K562 (cell line): ENCODE measurements around the gene LRRC61. TPM values are rescaled to one million over a fixed set of nuclear protein-coding genes. Genes with fewer than 3 reads are reported as not detected.
A peak's percentile ranks its signal among the peaks of the same experiment; 100 is the strongest.

Experiments used
- ATAC-seq: fragments of 200-7000 bp; cut with Tn5 transposase; 3 replicates; pipeline ENCODE4 v1.9.1; 2020; ENCODE audit warnings: moderate library complexity
- BruUV-seq: library from RNA; stranded (reverse); fragments of 400-500 nt; replicated peaks from 2 replicates; lab custom pipeline; 2021; lab: Mats Ljungman, UMichigan
- CTCF ChIA-PET: fragments of 300-600 bp; formaldehyde crosslinking; extraction: SDS; loops from one replicate; lab custom pipeline; 2021; ENCODE audit warnings: low intra/inter-chr PET ratio; lab: Yijun Ruan, JAX
- POLR2A ChIA-PET: fragments of 300-600, 350-650 bp; sonication (Branson Sonifier 250); formaldehyde crosslinking; extraction: SDS; loops from one replicate; lab custom pipeline; 2021; ENCODE audit warnings: antibody characterized with exemption, inconsistent platforms; lab: Yijun Ruan, JAX
- DNase-seq, 4 experiments: peaks; one replicate each; pipeline versions ENCODE4 v3.0.0 to v3.0.0-alpha.2; 2011 to 2018; ENCODE audit warnings: low spot score in 3 of 4, mixed read lengths in 3 of 4; ENCODE audit errors: extremely low read depth in 1 of 4
- FAIRE-seq: peaks from 2 replicates; lab custom pipeline; 2011; peaks lifted over from hg19 to GRCh38; lab: Jason Lieb, UNC
- H2AFZ ChIP-seq: 2 replicates; pipeline ENCODE4 v1.6.0; 2011; ENCODE audit warnings: low read depth, low read length, control low read depth, inconsistent platforms
- H3K27ac ChIP-seq: fragments of 200-600 bp; 3 replicates; pipeline ENCODE4 v1.8.0; 2011; ENCODE audit warnings: low read depth, mild to moderate bottlenecking, control low read depth, inconsistent platforms, low read length, moderate library complexity, mixed read lengths; ENCODE audit errors: extremely low read depth
- H3K27me3 ChIP-seq, 2 experiments: fragments of 300-600 bp in 1 of 2; 2 replicates in 1 of 2; 3 replicates in 1 of 2; pipeline versions ENCODE4 v1.6.0 to v1.8.0; 2011; ENCODE audit warnings: inconsistent platforms in 2 of 2, low read length in 2 of 2, mild to moderate bottlenecking in 1 of 2, mixed read lengths in 1 of 2, moderate library complexity in 1 of 2; ENCODE audit not compliant: control insufficient read depth in 2 of 2, insufficient read depth in 2 of 2
- H3K36me3 ChIP-seq: fragments of 300-600 bp; 3 replicates; pipeline ENCODE4 v1.8.0; 2011; ENCODE audit warnings: mild to moderate bottlenecking, low read length, inconsistent platforms; ENCODE audit not compliant: control insufficient read depth, insufficient read depth
- H3K4me1 ChIP-seq, 2 experiments: fragments of 200-600 bp in 1 of 2; replicated peaks in 1 of 2; 2 replicates in 1 of 2; 3 replicates in 1 of 2; pipeline versions ENCODE4 v1.5.1 to v1.8.0; 2011; ENCODE audit warnings: inconsistent platforms in 2 of 2, low read length in 2 of 2, mild to moderate bottlenecking in 1 of 2, mixed read lengths in 1 of 2, moderate library complexity in 1 of 2; ENCODE audit not compliant: control insufficient read depth in 2 of 2, insufficient read depth in 2 of 2
- H3K4me2 ChIP-seq: 2 replicates; pipeline ENCODE4 v1.6.1; 2011; ENCODE audit warnings: low read length, control low read depth, inconsistent platforms, mixed read lengths; ENCODE audit not compliant: insufficient read depth
- H3K4me3 ChIP-seq: fragments of 200-600 bp; sonication (generic), shearing (Covaris generic); 2 replicates; pipeline ENCODE4 v1.5.1; 2016; ENCODE audit warnings: control low read depth, inconsistent platforms
- H3K79me2 ChIP-seq: fragments of 200-600 bp; 3 replicates; pipeline ENCODE4 v1.8.0; 2011; ENCODE audit warnings: low read length, inconsistent platforms; ENCODE audit not compliant: control insufficient read depth, insufficient read depth
- H3K9ac ChIP-seq, 2 experiments: 2 replicates each; pipeline versions ENCODE4 v1.6.0 to v1.6.1; 2011; ENCODE audit warnings: low read depth in 2 of 2, low read length in 2 of 2, control low read depth in 1 of 2, inconsistent platforms in 1 of 2, mild to moderate bottlenecking in 1 of 2, mixed read lengths in 1 of 2; ENCODE audit not compliant: insufficient read depth in 1 of 2
- H3K9me1 ChIP-seq: one replicate; pipeline ENCODE4 v1.6.0; 2011; ENCODE audit warnings: inconsistent platforms, mild to moderate bottlenecking, low read length, moderate library complexity; ENCODE audit not compliant: control insufficient read depth, insufficient read depth
- H3K9me3 ChIP-seq: replicated peaks from 2 replicates; pipeline ENCODE4 v1.5.1; 2011; ENCODE audit warnings: low read depth, low read length, inconsistent platforms; ENCODE audit not compliant: control insufficient read depth, insufficient read depth
- H4K20me1 ChIP-seq: replicated peaks from 2 replicates; pipeline ENCODE4 v1.6.1; 2011; ENCODE audit warnings: low read length, inconsistent platforms, mixed read lengths; ENCODE audit not compliant: control insufficient read depth, insufficient read depth
- BCOR ChIP-seq: fragments of 450-650 bp; IDR thresholded peaks from 2 replicates; pipeline ENCODE4 v1.6.1; 2016
- DACH1 ChIP-seq: fragments of 450-650 bp; IDR thresholded peaks from 2 replicates; pipeline ENCODE4 v1.6.1; 2018; ENCODE audit not compliant: partially characterized antibody
- HIVEP1 ChIP-seq: fragments of 250-450 bp; sonication (Bioruptor Pico); IDR thresholded peaks from 2 replicates; pipeline ENCODE4 v1.4.0; 2020; ENCODE audit warnings: mild to moderate bottlenecking
- MCM3 ChIP-seq: fragments of 450-650 bp; IDR thresholded peaks from 2 replicates; pipeline ENCODE4 v1.6.1; 2016
- NFIC ChIP-seq: fragments of 450-650 bp; IDR thresholded peaks from 2 replicates; pipeline ENCODE4 v1.6.1; 2017; ENCODE audit warnings: mild to moderate bottlenecking, inconsistent platforms
- PHF21A ChIP-seq: fragments of 450-650 bp; IDR thresholded peaks from 2 replicates; pipeline ENCODE4 v1.6.1; 2017; ENCODE audit warnings: low read depth, borderline replicate concordance
- SRSF9 ChIP-seq: fragments of 200-400 bp; formaldehyde crosslinking; IDR thresholded peaks from 2 replicates; pipeline ENCODE4 v1.6.1; 2017; ENCODE audit warnings: low read depth, low read length, borderline replicate concordance
- TAL1 ChIP-seq: fragments of 450-650 bp; IDR thresholded peaks from 2 replicates; pipeline ENCODE4 v1.6.1; 2016; ENCODE audit warnings: mild to moderate bottlenecking
- TCFL5 ChIP-seq: fragments of 250-450 bp; sonication (Bioruptor Pico); conservative IDR thresholded peaks from 2 replicates; pipeline ENCODE4 v1.6.1; 2021; ENCODE audit warnings: mild to moderate bottlenecking, moderate library complexity, matching md5 sums
- TEAD4 ChIP-seq, 2 experiments: sonication (generic) in 1 of 2; formaldehyde crosslinking in 1 of 2; IDR thresholded peaks; 2 replicates each; pipeline versions ENCODE4 v1.6.1 to v1.8.0; 2012 to 2022; ENCODE audit warnings: borderline replicate concordance in 1 of 2, inconsistent platforms in 1 of 2, low read length in 1 of 2, mild to moderate bottlenecking in 1 of 2, missing genetic modification reagents in 1 of 2
- TRIM25 ChIP-seq: fragments of 450-650 bp; IDR thresholded peaks from 2 replicates; pipeline ENCODE4 v1.7.0; 2016; ENCODE audit warnings: borderline replicate concordance
- ZMIZ1 ChIP-seq, 2 experiments: fragments of 150-350 bp in 1 of 2; IDR thresholded peaks; 2 replicates each; pipeline ENCODE4 v1.6.1; 2012 to 2016; ENCODE audit warnings: low read depth in 2 of 2, low read length in 2 of 2, mild to moderate bottlenecking in 1 of 2, moderate library complexity in 1 of 2
- ZNF175 ChIP-seq: fragments of 200-800 bp; sonication (Bioruptor generic); IDR thresholded peaks from 2 replicates; pipeline ENCODE4 v1.6.1; 2016; ENCODE audit warnings: low read depth, mild to moderate bottlenecking, missing genetic modification characterization, missing compliant biosample characterization
- ZNF444 ChIP-seq: fragments of 250-450 bp; sonication (Bioruptor Pico); IDR thresholded peaks from 2 replicates; pipeline ENCODE4 v1.4.0; 2020; ENCODE audit warnings: mild to moderate bottlenecking, moderate library complexity
- WGBS: fragments of 100-300 bp; shearing (Covaris generic); methylation state at CpG from one replicate; pipeline ENCODE4 v1.1.6; 2016; ENCODE audit warnings: low coverage, mixed read lengths; ENCODE audit not compliant: insufficient coverage; ENCODE audit errors: missing lambda C conversion rate; 5-methylcytosine and 5-hydroxymethylcytosine counted together
- in situ Hi-C: fragments of 300-500 bp; cut with MboI; formaldehyde crosslinking; loops from 4 replicates; pipeline ENCODE4 v1.15.0; 2018; ENCODE audit warnings: inconsistent platforms, mixed read lengths
- intact Hi-C: fragments of 100-400 bp; cut with micrococcal nuclease; formaldehyde crosslinking; loops from 2 replicates; pipeline ENCODE4 v1.14.2; 2022
- polyA plus RNA-seq, 8 experiments: library from polyadenylated mRNA; depleted of rRNA in 4 of 8; stranded (reverse) in 5 of 8; unstranded in 3 of 8; fragments of >200 nt; fragmentation: Nextera tagmentation in 2 of 8; fragmentation: Illumina TruSeq in 1 of 8; extraction: Ambion mirVana in 2 of 8; extraction: Trizol in 1 of 8; gene quantifications; 2 replicates each; pipeline versions ENCODE4 v1.2.1 to v1.2.3, GENCODE V29; 2011 to 2014; ENCODE audit warnings: inconsistent platforms in 1 of 8, missing spikeins in 1 of 8
- total RNA-seq, 7 experiments: library from RNA; depleted of rRNA in 6 of 7; stranded (reverse); fragments of >200 nt in 6 of 7; fragmentation: Illumina TruSeq in 2 of 7; extraction: Trizol in 2 of 7; gene quantifications; 2 replicates each; pipeline versions ENCODE4 v1.2.1 to v1.2.3, GENCODE V29; 2011 to 2021; ENCODE audit warnings: low replicate concordance in 1 of 7

LRRC61 gene
- total and polyA plus RNA-seq, 9 of the 15 experiments (the other 6 are each of a cell fraction or from before 2014, with no cell fraction given), result 1.3 to 55.2 (median 35.2) TPM

GRCh38 chr7:150379441-150380379 lies 56.6 kb downstream of the LRRC61 start:
- ChIA-PET CTCF (interaction anchor here (0.5 kb wide), 1 partner anchor 680 kb away, joined by 5 read pairs; no protein-coding TSS in a partner anchor), POLR2A (interaction anchor here (0.6 to 0.7 kb wide), 2 partner anchors 16 to 32 kb away, joined by 4 read pairs; no protein-coding TSS in a partner anchor)
- H3K9me1 ChIP-seq, result peaks cover 10% of the 10 kb centered on the region
- no peaks in the 10 kb centered on the region for H3K9me3 ChIP-seq
- peak overlapping the region; percentile 65 for H3K27ac ChIP-seq
- in situ Hi-C loops (no loop called here), intact Hi-C loops (loop anchor here (1.0 to 2.0 kb wide), 4 partner anchors 21 to 665 kb away; a partner anchor contains a TSS)
- peaks cover 56% of the 10 kb centered on the region for H3K79me2 ChIP-seq
- no peaks in the 10 kb centered on the region for H3K27me3 ChIP-seq
- H2AFZ ChIP-seq, result peak overlapping the region; percentile 92
- 1% methylated on average over 31 of the region's 52 CpGs for WGBS
- FAIRE-seq, result peak; percentile 74
- peak overlapping the region; percentile 64 to 95 for H3K9ac ChIP-seq
- TSS peak; percentile 36 for BruUV-seq
- peaks cover 26 to 53% of the 10 kb centered on the region in 2 experiments for H3K4me1 ChIP-seq
- peak overlapping the region; percentile 99 for H3K4me2 ChIP-seq
- H3K4me3 ChIP-seq, result peak overlapping the region; percentile 96
- ATAC-seq, result peak; percentile 70
- H3K36me3 ChIP-seq, result peaks cover 8% of the 10 kb centered on the region; the same call in 1 of the 3 replicates
- peak in 2 of 4 experiments; percentile 71 to 77 for DNase-seq
- H4K20me1 ChIP-seq, result peaks cover 32% of the 10 kb centered on the region
- no peak for TF ChIP-seq ZNF444 (CRISPR knock-in tag)
- TF ChIP-seq ZNF175 (CRISPR knock-in tag), result no peak
- 0 out of 2 replicates have a peak, but pooled peaks have one; percentile 41 for TF ChIP-seq PHF21A
- TF ChIP-seq NFIC, result peak; percentile 23; the same call in 1 of the 2 replicates
- no peak for TF ChIP-seq DACH1
- no peak; the same call in 1 of the 2 replicates for TF ChIP-seq BCOR
- TF ChIP-seq TAL1, result no peak
- 0 out of 2 replicates have a peak, but pooled peaks have one; percentile 60 for TF ChIP-seq TRIM25
- no peak for TF ChIP-seq MCM3
- TF ChIP-seq ZMIZ1 (IDR thresholded peaks at IDR 0.05; ENCODE audit: low read depth in 2 of 2, low read length in 2 of 2), result 0 out of 4 replicates have a peak, but pooled peaks of 1 of the 2 experiments have one; percentile 3
- TF ChIP-seq HIVEP1 (CRISPR knock-in tag), result no peak
- no peak for TF ChIP-seq SRSF9
- no peak; the same call in 1 of the 2 replicates for TF ChIP-seq TEAD4 (IDR thresholded peaks at IDR 0.05; ENCODE audit: low read length)
- no peak for TF ChIP-seq TEAD4 (CRISPR knock-in tag; IDR thresholded peaks at IDR 0.05; ENCODE audit: borderline replicate concordance)
- no peak for TF ChIP-seq TCFL5 (CRISPR knock-in tag)
